ENCODE data around the gene TRMT44. TPM values are rescaled to one million over a fixed set of nuclear protein-coding genes. Genes with fewer than 3 reads are reported as not detected.

TRMT44 gene
- total RNA-seq, 1 experiment from 2014 or later, result 15.3 TPM

DNA sequence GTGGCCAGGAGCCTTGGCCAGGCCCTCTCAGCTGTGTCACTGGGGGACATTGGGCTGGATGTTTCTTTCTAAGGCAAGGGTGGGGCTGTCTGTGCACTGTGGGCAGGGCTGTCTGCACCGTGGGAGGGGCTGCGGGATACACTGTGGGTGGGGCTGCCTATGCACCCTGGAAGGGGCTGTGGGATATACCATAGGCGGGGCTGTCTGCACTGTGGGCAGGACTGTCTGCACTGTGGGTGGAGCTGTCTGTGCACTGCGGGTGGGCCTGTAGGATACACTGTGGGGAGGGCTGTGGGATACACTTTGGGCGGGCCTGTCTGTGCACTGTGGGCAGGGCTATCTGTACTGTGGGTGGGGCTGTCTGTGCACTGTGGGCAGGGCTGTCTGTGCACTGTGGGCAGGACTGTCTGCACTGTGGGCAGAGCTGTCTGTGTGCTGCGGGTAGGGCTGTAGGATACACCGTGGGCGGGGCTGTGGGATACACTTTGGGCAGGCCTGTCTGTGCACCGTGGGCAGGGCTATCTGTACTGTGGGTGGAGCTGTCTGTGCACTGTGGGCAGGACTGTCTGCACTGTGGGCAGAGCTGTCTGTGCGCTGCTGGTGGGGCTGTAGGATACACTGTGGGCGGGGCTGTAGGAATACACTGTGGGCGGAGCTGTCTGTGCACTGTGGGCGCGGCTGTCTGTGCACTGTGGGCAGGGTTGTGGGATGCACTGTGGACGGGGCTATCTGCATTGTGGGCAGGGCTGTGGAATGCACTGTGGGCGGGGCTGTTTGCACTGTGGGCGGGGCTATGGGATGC is 31.1 kb upstream of the TRMT44 start:
- Histone ChIP-seq H4K20me1 (ENCODE audit: low read length) (no peaks in the 10 kb centered on the region), H3K4me1 (ENCODE audit: insufficient read depth, low read length) (peaks cover 4% of the 10 kb centered on the region; the same call in 1 of the 2 replicates), H3K9ac (ENCODE audit: low read length) (no peak overlapping the region), H3K27me3 (ENCODE audit: low read length) (no peaks in the 10 kb centered on the region), H3K9me2 (replicated peaks; ENCODE audit: low read length) (no peaks in the 10 kb centered on the region), H3K36me3 (ENCODE audit: low read depth, low read length) (no peaks in the 10 kb centered on the region), H3K4me2 (ENCODE audit: low read length) (no peak overlapping the region), H3K79me2 (ENCODE audit: low read length) (no peaks in the 10 kb centered on the region), H2AFZ (ENCODE audit: low read length) (no peak overlapping the region), H3F3A (ENCODE audit: low read length, unreplicated experiment) (no peaks in the 10 kb centered on the region), H3K9me3 (ENCODE audit: low read length) (no peaks in the 10 kb centered on the region), H3K27ac (ENCODE audit: low read length) (no peak overlapping the region), H3K4me3 (ENCODE audit: low read length) (no peak overlapping the region)
- CTCF ChIA-PET, result no interaction called here
- BruUV-seq (replicated peaks), result no TSS peak
- TF ChIP-seq, protein P1, sequence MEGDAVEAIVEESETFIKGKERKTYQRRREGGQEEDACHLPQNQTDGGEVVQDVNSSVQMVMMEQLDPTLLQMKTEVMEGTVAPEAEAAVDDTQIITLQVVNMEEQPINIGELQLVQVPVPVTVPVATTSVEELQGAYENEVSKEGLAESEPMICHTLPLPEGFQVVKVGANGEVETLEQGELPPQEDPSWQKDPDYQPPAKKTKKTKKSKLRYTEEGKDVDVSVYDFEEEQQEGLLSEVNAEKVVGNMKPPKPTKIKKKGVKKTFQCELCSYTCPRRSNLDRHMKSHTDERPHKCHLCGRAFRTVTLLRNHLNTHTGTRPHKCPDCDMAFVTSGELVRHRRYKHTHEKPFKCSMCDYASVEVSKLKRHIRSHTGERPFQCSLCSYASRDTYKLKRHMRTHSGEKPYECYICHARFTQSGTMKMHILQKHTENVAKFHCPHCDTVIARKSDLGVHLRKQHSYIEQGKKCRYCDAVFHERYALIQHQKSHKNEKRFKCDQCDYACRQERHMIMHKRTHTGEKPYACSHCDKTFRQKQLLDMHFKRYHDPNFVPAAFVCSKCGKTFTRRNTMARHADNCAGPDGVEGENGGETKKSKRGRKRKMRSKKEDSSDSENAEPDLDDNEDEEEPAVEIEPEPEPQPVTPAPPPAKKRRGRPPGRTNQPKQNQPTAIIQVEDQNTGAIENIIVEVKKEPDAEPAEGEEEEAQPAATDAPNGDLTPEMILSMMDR (conservative IDR thresholded peaks at IDR 0.05; ENCODE audit: low read depth, low read length), result no peak
- no peak for TF ChIP-seq EZH2 (IDR thresholded peaks at IDR 0.05; ENCODE audit: low read length, unreplicated experiment)
- no peak for TF ChIP-seq EZH2phosphoT487 (IDR thresholded peaks at IDR 0.05; ENCODE audit: borderline replicate concordance, low read length)
- ATAC-seq (peak; percentile 28), DNase-seq (peak; percentile 3)
- POLR2A ChIA-PET (ENCODE audit: unreplicated experiment), result no interaction called here
- intact Hi-C loops (cut with micrococcal nuclease), result no loop called here

DNA sequence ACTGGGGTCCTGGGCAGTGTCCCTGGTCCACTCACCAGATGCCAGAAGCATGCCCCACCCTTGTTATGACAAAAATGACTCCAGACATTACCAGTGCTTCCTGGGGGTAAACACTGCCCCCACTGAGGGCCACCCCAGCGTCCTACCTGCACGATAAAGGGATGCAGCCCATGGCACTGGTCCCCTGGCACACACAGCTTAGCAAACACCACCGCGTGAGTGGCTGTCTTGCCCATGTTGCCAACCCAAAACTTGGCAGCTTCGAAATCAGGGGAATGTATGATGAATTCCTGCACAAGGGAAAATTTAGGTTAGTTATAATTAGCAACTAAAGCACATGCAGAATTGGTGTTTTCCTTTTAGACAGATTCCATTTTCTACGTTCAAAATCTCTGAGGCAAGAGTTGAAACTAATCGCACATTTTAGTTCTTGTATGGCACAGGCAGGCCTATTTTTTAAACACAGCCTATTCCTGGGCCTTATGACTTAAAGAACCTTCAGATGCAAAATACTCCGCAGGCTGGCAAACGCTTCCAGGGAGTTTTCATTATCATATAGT is 30.4 kb upstream of the TRMT44 start:
- Histone ChIP-seq H3K4me1 (ENCODE audit: insufficient read depth, low read length) (peaks cover 4% of the 10 kb centered on the region; the same call in 1 of the 2 replicates), H3K79me2 (ENCODE audit: low read length) (no peaks in the 10 kb centered on the region), H3K36me3 (ENCODE audit: low read depth, low read length) (no peaks in the 10 kb centered on the region), H4K20me1 (ENCODE audit: low read length) (no peaks in the 10 kb centered on the region), H3K9ac (ENCODE audit: low read length) (no peak overlapping the region), H3K4me2 (ENCODE audit: low read length) (no peak overlapping the region), H3F3A (ENCODE audit: low read length, unreplicated experiment) (no peaks in the 10 kb centered on the region), H3K9me2 (replicated peaks; ENCODE audit: low read length) (no peaks in the 10 kb centered on the region), H3K4me3 (ENCODE audit: low read length) (no peak overlapping the region), H2AFZ (ENCODE audit: low read length) (no peak overlapping the region), H3K9me3 (ENCODE audit: low read length) (no peaks in the 10 kb centered on the region), H3K27ac (ENCODE audit: low read length) (no peak overlapping the region), H3K27me3 (ENCODE audit: low read length) (no peaks in the 10 kb centered on the region)
- no TSS peak for BruUV-seq (replicated peaks)
- no peak for TF ChIP-seq EZH2phosphoT487 (IDR thresholded peaks at IDR 0.05; ENCODE audit: borderline replicate concordance, low read length)
- TF ChIP-seq, protein P1 (conservative IDR thresholded peaks at IDR 0.05; ENCODE audit: low read depth, low read length), result no peak
- no peak for TF ChIP-seq EZH2 (IDR thresholded peaks at IDR 0.05; ENCODE audit: low read length, unreplicated experiment)
- DNase-seq, result no peak
- intact Hi-C loops (cut with micrococcal nuclease), result no loop called here
- CTCF ChIA-PET, result interaction anchor here (0.6 to 1.1 kb wide), 4 partner anchors 10 to 168 kb away, joined by 4 to 7 read pairs (median 6); no protein-coding TSS in a partner anchor
- ATAC-seq, result no peak
- POLR2A ChIA-PET (ENCODE audit: unreplicated experiment), result no interaction called here

Data from PC-3 (cell line).